GM12892 (cell line): ENCODE results near the gene PCIF1.

Experiments
- POLR2A ChIP-seq: IDR thresholded peaks from 2 replicates; pipeline ENCODE4 v1.6.1; 2011; ENCODE audit warnings: low read depth, low read length, control low read depth
- POLR2AphosphoS5 ChIP-seq: IDR thresholded peaks from 2 replicates; pipeline ENCODE4 v1.6.1; 2011; ENCODE audit warnings: low read depth, low read length, control low read depth

DNA sequence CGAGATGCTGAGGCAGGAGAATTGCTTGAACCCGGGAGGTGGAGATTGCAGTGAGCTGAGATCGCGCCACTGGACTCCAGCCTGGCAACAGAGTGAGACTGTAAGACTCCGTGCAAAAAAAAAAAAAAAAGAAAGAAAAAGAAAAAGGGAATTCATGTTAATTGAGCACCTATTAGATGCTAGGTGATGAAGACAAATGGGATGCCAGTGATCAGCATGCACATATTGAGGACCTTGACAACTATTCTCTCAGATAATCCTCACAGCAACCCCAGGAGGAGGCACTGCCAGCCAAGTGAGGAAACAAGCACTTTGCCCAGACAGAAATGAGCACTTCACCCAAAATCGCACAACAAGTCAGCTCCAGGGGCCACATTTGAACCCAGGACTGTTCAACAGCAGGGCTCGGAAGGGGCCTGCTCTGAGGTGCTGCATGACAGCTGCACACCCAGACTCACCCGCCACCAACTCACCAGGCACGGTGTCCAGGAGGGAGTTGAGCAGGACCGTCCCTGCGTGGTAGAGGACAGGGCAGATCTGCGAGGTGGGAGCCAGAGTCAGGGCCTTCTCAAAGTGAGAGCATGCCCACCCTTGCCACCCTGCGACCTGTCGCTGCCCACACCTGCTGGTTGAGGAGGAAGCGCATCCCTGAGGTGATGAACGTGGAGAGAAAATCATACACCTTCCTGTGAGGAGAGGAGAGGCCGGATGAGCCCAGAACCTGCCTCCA lies 27.1 kb upstream of the PCIF1 start:
- TF ChIP-seq POLR2A (no peak), POLR2AphosphoS5 (no peak)
